Epidermal melanocyte (primary cell): ENCODE data around the gene SPATA9.

ENCODE experiments used
- DNase-seq: peaks from one replicate; pipeline ENCODE4 v3.0.0; 2011; ENCODE audit warnings: low spot score; ENCODE audit not compliant: insufficient read length

The SPATA9 gene

GRCh38 chr5:95620030-95620869, 62.5 kb downstream of the SPATA9 start, which contains the start of gene GPR150:
Gene GPR150, plus strand, starts transcription at chr5:95620087. Its CDS starts 189 bp downstream, at chr5:95620276.
- DNase-seq: no peak

GRCh38 chr5:95619514-95620029, 63.2 kb downstream of the SPATA9 start:
- no peak for DNase-seq

GRCh38 chr5:95619096-95619495, 63.7 kb downstream of the SPATA9 start:
- DNase-seq: no peak

- no peak for DNase-seq
These were observed 65.7 kb downstream of the SPATA9 start for GRCh38 chr5:95617057-95617456.

- no peak for DNase-seq
These were observed 67.7 kb downstream of the SPATA9 start for GRCh38 chr5:95615164-95615467.

- DNase-seq: no peak
These were observed 69.3 kb downstream of the SPATA9 start for GRCh38 chr5:95613514-95613913.

GRCh38 chr5:95611396-95611795, 71.4 kb downstream of the SPATA9 start:
- no peak for DNase-seq

GRCh38 chr5:95610546-95610945, 72.2 kb downstream of the SPATA9 start:
- DNase-seq: no peak

GRCh38 chr5:95609711-95610110, 73.1 kb downstream of the SPATA9 start:
- no peak for DNase-seq
